Neural progenitor cell (in vitro differentiated cells): ENCODE measurements around the gene TMBIM1.

Experiments used
- CTCF ChIP-seq: fragments of 200-600 bp; sonication (generic); IDR thresholded peaks from 2 replicates; pipeline ENCODE4 v1.5.1; 2017; ENCODE audit warnings: antibody characterized with exemption, mild to moderate bottlenecking
- EZH2 ChIP-seq: fragments of 200-600 bp; sonication (generic); IDR thresholded peaks from 2 replicates; pipeline ENCODE4 v1.6.1; 2017; ENCODE audit warnings: antibody characterized with exemption, mild to moderate bottlenecking, moderate library complexity

DNA sequence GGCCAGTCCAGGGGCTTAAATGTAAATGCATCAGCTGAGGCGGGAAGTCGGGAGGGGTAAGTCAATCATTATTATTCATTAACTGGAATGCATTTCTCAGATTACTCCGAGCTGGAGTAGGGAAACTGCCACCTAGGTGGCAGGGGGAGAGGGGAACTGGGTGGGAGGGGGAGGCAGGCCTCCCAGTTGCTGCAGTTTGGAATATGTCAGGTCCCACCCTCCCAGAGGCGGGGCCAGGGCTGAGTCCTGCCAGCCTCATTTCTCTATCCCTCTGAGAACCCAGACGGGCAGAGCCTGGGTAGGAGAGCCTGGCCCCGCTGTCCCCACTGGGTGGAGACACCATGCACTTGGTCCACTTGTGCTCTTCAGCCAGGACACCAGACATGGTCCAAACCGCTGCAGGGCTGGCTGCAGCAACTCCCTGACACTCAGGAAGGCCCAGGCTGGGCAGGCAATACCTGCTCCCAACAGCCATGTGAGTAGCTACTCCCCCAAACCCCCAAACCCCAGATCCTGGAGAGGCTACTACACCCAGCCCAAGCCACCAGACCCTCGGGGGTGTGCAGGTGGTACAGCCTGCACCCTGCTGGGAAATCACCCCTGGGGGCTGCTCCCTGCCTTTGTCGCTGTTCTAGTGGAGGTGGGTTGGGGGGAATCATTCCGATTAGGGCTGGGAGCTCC is 31.4 kb downstream of the TMBIM1 start, which contains the start of gene GPBAR1:
- TF ChIP-seq CTCF, result no peak
- TF ChIP-seq EZH2, result no peak
